Cardiac septum (tissue), 1 donor: Measurements from ENCODE around the gene MNS1. TPM values are rescaled to one million over a fixed set of nuclear protein-coding genes. Genes with fewer than 3 reads are reported as not detected.
"Not testable (repeated sequence)": the region's sequence is repeated elsewhere in the genome, so short reads cannot be mapped to it uniquely, and the experiment has no call there.

ENCODE experiments used
- DNase-seq: peaks from one replicate; pipeline ENCODE4 v3.0.0-alpha.2; 2020; ENCODE audit warnings: low spot score
- intact Hi-C: fragments of 100-400 bp; cut with DNase I; formaldehyde crosslinking; loops from one replicate; pipeline ENCODE4 v1.14.0; 2022
- total RNA-seq: library from RNA; stranded (reverse); fragmentation: NEBNext Ultra II Directional; extraction: Animal tissue kit (Norgen Biotek cat#: 25700); gene quantifications from one replicate; pipeline ENCODE4 v1.2.1, GENCODE V29; 2021
- donor health status: DM: no; HTN: no; CAD: no.

Gene MNS1
- total RNA-seq, 1 donor from 2014 or later: 2.0 TPM

GRCh38 chr15:56459096-56459495 is 5.8 kb downstream of the MNS1 start:
- DNase-seq: no peak
- intact Hi-C loops: no loop called here

- intact Hi-C loops: no loop called here
These were observed 8.7 kb downstream of the MNS1 start for GRCh38 chr15:56456229-56456628.

GRCh38 chr15:56454836-56455235 is 10.1 kb downstream of the MNS1 start:
- no peak for DNase-seq
- intact Hi-C loops: no loop called here

More at GRCh38 chr15:56456229-56456628, 8.7 kb downstream of the MNS1 start:
- no peak for DNase-seq

GRCh38 chr15:56445746-56446145 is 19.2 kb downstream of the MNS1 start:
- DNase-seq: no peak
- intact Hi-C loops: no loop called here

- no peak for DNase-seq
- intact Hi-C loops: no loop called here
These were observed 22.6 kb downstream of the MNS1 start for GRCh38 chr15:56442354-56442753.

- DNase-seq: no peak
- intact Hi-C loops: no loop called here
These were observed 24.6 kb downstream of the MNS1 start for GRCh38 chr15:56440214-56440770.

GRCh38 chr15:56432304-56432703 is 32.6 kb downstream of the MNS1 start:
- intact Hi-C loops: no loop called here
- DNase-seq: no peak

GRCh38 chr15:56428821-56429458 is 36.0 kb downstream of the MNS1 start:
- intact Hi-C loops: loop anchor here (2.0 kb wide), 1 partner anchor 182 kb away; no protein-coding TSS in a partner anchor
- no peak for DNase-seq

- intact Hi-C loops: no loop called here
- no peak for DNase-seq
These were observed 39.0 kb downstream of the MNS1 start for GRCh38 chr15:56425976-56426375.

- intact Hi-C loops: no loop called here
These were observed 39.7 kb downstream of the MNS1 start for GRCh38 chr15:56425276-56425675.

GRCh38 chr15:56413114-56413733 is 51.7 kb downstream of the MNS1 start:
- intact Hi-C loops, DNase-seq: not testable (repeated sequence)

More at GRCh38 chr15:56425276-56425675, 39.7 kb downstream of the MNS1 start:
- no peak for DNase-seq

GRCh38 chr15:56411122-56411749 is 53.7 kb downstream of the MNS1 start:
- DNase-seq: no peak

GRCh38 chr15:56410721-56411120 is 54.2 kb downstream of the MNS1 start:
- no peak for DNase-seq
- intact Hi-C loops: no loop called here

More at GRCh38 chr15:56411122-56411749, 53.7 kb downstream of the MNS1 start:
- intact Hi-C loops: no loop called here

GRCh38 chr15:56399209-56399608 is 65.7 kb downstream of the MNS1 start:
- intact Hi-C loops, DNase-seq: not testable (repeated sequence)

GRCh38 chr15:56397325-56397724 is 67.6 kb downstream of the MNS1 start:
- intact Hi-C loops, DNase-seq: not testable (repeated sequence)

GRCh38 chr15:56394909-56395308 is 70.0 kb downstream of the MNS1 start:
- no peak for DNase-seq
- intact Hi-C loops: no loop called here

- DNase-seq: no peak
- intact Hi-C loops: no loop called here
These were observed 71.7 kb downstream of the MNS1 start for GRCh38 chr15:56393277-56393676.

- no peak for DNase-seq
- intact Hi-C loops: no loop called here
These were observed 74.1 kb downstream of the MNS1 start for GRCh38 chr15:56390739-56391267.

GRCh38 chr15:56385908-56386307 is 79.0 kb downstream of the MNS1 start:
- DNase-seq: no peak
- intact Hi-C loops: no loop called here

- intact Hi-C loops: no loop called here
- DNase-seq: no peak
These were observed 81.9 kb downstream of the MNS1 start for GRCh38 chr15:56383010-56383409.
